ENCODE measurements around the gene CORIN.

Gene CORIN, protein sequence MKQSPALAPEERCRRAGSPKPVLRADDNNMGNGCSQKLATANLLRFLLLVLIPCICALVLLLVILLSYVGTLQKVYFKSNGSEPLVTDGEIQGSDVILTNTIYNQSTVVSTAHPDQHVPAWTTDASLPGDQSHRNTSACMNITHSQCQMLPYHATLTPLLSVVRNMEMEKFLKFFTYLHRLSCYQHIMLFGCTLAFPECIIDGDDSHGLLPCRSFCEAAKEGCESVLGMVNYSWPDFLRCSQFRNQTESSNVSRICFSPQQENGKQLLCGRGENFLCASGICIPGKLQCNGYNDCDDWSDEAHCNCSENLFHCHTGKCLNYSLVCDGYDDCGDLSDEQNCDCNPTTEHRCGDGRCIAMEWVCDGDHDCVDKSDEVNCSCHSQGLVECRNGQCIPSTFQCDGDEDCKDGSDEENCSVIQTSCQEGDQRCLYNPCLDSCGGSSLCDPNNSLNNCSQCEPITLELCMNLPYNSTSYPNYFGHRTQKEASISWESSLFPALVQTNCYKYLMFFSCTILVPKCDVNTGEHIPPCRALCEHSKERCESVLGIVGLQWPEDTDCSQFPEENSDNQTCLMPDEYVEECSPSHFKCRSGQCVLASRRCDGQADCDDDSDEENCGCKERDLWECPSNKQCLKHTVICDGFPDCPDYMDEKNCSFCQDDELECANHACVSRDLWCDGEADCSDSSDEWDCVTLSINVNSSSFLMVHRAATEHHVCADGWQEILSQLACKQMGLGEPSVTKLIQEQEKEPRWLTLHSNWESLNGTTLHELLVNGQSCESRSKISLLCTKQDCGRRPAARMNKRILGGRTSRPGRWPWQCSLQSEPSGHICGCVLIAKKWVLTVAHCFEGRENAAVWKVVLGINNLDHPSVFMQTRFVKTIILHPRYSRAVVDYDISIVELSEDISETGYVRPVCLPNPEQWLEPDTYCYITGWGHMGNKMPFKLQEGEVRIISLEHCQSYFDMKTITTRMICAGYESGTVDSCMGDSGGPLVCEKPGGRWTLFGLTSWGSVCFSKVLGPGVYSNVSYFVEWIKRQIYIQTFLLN

DNA sequence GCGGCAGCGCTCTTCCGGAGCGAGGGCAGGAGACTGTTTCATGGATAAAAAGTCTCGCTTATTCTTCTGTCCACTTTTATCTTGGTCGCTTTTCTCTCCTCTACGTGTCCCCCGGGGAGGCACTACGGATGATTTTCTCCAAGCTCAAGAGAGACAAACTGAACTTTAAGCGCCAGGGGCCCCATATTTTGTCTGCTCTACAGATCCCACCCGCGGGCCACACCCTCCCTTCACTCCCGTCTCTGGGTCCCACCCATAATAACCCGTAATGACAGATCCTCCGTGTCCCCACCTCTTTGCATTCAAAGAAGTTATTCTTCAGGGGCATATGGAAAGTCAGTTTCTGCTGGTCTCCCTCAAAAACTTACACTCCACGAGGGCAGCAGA lies at the start of gene CORIN:
Gene CORIN, minus strand, starts transcription at position 160 of the 387 bp plus-strand sequence. Its CDS starts 118 bp downstream, at position 42.
- no peak for DNase-seq

DNA sequence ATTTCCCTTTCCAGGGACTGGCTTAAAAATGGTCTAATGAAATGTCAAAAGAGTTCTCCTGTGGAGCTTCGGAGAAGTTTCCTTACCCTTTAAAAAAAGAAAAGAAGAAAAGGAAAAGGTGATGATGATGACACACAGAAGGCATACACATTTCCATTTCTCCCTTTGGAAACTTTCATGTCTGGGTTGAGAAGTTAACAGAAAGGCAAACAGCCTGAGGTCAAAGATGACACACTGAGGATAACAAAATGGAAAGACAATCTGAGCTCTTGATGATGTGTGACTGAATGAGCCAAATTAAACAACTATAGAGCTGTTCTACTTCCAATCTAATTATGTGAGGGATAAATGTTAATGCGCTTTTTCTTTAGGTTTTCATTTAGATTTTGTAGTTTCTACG lies 44.4 kb upstream of the CORIN start:
- no peak for DNase-seq

DNA sequence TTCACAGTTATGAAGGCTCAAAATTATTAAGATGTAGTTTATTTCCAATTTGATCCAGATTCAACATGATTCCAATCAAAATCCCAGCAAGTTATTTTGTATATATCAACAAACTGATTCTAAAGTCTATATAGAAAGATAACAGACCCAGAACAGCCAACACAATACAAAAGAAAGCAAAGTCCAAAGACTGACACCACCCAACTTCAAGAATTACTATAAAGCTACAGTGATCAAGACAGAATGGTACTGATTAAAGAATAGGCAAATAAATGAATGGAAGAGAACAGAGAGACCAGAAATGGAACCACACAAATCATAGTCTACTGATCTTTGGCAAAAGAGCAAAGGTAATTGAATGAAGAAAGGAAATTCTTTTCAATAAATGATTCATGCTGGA lies 41.6 kb upstream of the CORIN start:
- DNase-seq = no peak

DNA sequence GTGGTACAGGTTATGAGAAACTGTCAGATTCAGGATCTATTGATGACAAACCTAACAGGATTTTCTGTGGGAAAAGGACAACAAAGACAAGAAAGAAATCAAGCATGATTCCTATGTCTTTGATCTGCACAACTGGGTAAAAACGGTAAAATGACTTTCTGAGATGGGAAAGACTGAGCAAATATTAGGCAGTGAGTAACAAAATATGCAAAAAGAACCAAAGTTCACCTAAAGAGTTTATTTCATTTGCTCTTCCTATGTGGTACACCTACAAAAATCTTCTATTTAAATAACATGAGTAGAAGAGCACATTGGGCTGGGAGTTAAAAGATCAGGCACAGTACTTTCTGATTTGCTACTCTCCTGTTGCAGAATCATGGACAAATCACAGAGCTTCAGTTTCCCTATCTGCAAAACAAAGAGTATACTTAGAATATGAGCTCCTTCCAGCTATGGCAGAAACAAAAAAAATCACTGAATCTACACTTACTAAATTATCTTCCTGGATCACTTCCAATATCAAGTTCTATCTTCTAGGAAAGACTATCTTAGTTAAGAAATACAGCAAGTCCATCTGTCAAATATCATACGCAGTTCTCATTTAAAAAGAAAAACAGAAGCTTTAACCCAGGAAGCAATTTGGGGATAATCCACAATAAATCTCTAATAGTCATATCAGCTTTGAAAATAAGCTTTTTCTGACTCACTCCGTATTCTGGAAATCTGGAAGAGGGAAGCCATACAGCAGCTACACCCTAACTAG lies 39.1 kb upstream of the CORIN start:
- DNase-seq = no peak

DNA sequence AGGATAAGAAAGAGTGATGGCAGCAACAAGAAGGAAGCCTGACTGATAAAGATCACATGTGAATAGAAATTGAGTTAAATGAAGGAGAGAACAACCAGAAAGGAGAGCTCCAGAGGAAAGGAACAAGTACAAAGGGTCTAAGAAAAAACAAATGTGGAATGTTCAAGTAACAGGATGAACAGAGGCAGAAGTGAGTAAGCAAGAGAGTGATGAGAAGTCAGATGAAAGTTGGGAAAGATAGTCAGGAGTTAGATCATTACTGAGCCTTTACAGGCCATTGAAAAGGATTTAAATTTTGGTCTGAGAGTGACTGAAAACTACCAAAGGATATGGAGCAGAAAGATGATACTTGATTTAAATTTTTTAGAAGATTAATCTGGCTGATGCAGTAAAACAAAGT lies 38.4 kb upstream of the CORIN start:
- DNase-seq = no peak

DNA sequence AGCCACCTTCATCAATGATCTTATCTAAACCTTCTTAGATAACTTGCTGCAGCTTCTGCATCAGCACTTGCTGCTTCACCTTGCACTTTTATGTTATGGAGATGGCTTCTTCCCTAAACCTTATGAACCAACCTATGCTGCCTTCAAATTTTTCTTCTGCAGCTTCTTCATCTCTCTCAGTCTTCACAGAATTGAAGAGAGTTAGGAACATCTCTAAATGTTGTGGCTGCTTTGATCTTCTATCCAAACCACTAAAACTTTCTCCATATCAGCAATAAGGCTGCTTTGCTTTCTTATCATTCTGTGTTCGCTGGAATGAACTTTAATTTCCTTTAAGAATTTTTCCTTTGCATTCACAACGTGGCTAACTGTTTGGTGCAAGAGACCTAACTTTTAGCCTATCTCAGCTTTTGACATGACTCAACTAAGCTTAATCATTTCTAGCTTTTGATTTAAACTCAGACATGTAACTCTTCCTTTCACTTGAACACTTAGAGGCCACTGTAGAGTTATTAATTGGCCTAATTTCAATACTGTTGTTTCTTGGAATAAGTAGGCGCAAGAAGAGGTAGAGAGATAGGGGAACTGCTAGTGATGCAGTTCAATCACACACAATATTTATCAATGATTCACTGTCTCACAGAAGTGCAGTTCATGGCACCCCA lies 36.1 kb upstream of the CORIN start:
- no peak for DNase-seq

DNA sequence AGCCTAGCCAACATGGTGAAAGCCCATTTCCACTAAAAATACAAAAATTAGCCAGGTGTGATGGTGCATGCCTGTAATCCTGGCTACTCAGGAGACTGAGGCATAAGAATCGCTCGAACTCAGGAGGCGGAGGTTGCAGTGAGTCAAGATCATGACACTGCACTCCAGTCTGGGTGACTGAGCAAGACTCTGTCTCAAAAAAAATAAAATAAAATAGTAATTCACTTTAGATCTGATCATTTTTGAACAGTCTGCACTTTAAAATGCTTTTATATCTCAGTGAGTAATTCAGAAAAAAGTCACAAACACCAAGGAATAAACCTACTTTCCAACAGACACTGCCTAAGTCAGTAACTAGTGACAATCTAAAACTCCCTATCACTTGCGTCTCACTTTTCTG lies 25.6 kb upstream of the CORIN start:
- DNase-seq = no peak

DNA sequence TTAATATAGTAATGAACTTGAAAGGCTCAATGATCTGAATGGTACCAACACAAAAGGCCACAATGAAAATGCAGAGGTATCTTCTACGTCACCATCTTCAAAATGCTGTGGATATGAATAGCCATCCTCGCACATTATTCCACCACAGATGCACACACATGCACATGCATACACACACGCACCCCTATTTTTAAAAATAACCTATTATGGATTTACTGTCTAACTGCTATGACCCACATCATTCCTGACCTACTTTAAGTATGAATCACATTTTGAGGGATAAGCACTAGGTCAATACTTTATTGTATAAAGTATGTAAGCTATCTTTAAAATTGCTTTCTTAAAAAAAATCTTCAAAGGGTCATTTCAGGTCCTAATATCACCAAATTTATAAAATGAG lies 24.4 kb upstream of the CORIN start:
- DNase-seq = no peak

DNA sequence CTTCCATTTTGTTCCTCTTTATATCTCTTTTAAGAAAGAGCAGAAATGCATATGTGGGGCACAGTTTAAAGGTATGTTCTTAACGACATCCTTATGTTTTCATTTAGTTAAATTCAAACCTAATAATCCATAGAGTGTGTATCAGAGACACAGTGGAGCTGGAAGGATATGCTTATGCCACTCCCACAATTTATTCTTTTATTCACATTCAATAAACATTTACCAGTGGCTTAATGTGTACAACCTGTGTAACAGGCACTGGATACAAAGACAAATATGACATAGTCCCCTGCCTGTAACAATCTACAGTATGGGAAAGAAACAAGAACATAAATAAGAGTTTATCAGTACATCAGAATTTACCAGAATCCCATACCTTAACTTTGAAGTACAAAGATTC lies 22.4 kb upstream of the CORIN start:
- DNase-seq = no peak

DNA sequence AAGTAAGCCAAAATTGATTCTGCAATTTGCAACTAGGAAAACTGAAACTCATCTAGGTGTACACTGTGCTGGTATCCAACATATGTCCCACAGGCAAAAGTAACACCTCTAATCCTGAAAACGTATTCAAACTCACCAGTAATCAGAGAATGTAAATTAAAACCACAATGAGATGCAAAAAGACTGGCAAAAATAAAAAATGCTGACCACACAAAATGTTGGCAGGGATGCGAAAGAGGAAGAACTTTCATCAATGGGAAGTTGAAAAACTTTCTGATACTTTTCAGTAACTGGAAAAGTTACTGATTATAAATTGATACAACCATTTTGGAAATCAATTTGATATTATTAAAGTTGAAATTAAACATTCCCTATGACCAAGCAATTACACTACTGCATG lies 20.1 kb upstream of the CORIN start:
- no peak for DNase-seq

DNA sequence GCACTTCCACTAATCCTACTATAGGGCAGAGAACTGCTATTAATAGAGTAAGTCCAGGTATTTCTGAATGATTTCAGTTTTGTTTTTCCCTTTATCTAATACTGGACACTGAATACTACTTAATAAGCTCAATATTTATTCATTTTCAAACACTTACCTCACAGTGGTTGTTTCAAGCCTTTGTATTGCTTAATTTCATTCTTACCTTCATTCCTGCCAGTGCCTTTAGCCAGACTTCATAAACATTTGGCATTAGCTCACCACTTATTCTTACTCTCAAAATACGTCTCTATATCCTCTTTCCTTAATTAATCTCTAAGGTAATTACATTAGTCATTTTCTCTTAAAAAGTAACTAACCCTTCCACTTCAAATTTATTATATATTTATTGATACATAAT lies 18.8 kb upstream of the CORIN start:
- no peak for DNase-seq

DNA sequence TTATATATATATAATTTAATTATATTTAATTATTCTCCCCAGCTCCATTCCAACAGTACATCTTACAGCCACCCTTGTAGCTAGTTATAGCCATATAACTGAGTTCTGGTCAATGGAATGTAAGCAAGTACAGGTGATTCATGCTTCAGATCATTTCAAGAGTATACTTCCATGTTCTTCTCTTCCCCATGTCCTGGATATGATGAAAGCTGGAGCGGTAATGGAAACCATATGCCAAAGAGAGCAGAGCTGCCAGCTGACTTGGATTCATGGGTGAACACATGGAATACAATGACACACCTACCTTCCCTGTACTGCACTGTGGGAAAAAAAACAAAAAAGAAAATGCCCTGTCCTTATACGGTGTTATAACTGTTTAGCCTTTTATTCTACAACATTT lies 17.5 kb upstream of the CORIN start:
- no peak for DNase-seq

DNA sequence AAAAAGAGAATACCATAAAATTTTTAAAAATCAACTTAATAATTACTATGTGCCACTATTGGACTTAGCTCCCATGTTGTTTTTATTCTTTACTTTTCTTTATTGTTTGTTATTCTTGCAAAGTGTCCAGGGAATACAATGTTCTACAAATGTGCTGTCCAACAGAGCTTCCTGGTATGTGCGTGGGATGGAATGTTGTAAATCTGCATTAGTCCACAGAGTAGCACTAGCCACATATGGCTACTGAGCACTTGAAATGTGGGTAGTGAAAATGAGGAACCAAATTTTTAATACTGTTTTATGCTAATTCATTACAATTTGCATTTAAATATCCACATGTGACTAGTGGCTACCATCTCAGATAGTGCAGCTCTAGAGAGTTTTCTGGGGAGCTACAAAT lies 14.3 kb upstream of the CORIN start:
- no peak for DNase-seq

DNA sequence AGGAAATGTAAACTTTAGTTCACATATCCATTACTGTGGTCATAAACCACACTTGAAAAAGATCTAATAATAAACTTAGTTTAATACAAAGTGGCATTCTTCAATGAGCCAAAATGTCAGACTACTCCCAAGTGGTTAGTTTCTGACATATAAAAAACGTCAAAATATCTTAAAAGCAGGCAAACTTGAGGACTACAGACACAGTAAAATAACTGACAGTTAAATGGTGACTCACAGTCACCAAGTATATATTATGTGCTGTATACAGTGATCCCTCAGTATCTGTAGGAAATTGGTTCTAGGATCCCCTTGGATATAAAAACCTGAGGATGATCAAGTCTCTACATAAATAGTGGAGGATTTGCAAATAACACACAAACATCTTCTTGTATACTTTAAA lies 11.6 kb upstream of the CORIN start:
- no peak for DNase-seq

DNA sequence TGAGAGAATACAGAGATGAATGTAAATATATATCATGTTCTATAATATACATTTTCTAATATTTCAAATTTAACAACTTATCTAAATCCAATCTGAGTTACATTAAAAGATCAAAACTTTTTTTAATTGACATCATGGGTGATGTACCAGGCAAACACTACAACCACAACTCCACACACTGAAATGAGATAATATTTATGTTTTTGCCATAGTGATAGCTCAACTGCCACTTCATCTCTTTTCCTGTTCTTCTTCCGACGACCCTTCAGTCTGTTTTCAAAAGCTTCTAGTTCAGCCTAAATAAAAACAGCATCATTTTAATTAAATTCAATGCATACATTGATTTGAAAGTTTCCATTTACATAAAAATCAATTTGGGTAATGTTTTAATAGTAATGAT lies 10.2 kb upstream of the CORIN start:
- no peak for DNase-seq

DNA sequence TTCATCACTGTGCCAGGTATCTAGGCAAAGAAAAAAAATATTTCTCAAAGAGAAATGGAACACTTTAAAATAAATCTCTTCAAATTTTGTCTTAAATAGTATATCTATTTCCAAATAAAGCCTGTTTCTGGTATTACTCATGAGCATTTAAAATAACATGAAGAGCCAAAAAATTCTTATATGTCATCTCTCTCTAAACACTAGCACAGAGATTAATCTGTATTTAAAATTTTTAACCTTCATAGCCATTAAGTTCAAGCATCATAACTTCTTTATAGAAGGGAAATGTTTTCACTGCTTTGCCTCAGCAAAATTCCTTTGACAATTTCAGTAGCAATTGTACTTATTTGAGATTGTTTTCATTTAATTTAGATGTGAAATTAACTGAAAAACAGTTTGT lies 5.1 kb upstream of the CORIN start:
- DNase-seq = no peak

DNA sequence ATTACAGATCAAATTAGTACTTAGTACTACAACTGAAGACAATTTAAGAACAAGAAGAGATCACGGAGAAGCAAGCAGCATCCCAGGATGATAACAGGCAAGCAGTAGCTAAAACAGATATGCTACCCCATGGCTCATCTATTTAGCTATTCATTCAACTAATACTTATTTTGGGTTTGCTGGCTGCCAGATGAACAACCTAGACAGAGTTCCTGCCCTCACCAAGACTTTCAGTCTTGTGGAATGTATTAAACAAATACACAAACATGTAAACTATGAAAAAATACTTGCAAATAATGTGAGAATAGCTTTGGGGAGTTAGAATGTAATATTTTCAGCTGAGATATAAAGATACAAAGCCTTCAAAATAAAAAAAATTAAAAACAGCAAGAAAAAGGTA lies 2.4 kb upstream of the CORIN start:
- no peak for DNase-seq

DNA sequence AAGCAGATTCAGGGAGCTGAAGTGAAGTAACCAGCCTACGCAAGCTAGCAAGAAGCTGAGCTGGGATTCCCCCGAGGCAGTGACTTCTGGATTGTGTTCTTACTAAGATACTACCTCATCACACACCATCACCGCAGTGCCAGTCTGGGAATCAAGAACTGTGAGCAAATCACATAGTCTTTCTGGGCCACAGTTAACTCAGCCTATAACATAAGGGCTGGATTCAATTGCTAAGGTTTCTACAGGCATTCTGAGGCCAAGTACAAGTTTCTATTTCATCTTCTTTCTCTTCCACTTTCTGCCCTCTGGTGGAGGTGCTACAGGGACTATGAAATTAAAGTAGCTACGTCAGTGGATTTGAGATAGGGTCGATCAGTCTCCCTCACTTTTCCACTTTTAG lies 1.4 kb upstream of the CORIN start:
- no peak for DNase-seq

DNA sequence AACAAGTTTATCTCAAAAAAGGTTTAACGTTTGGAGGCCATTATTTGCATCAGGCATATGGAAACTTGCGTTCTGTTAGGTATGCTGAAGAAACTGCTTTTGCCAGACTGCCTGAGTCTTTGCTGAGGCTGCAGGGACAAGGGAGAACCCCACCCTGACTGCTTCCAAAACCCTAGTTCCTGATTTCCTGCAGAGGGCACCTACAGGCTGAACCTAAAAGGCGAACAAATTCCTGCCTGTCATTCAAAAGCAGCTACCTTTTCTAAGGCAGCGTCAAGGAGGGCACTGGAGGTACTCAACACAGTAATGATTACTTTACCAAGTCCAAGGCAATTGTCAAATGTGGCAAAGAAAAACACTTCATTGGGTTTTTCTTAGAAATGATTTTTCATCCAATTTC lies 578 bp upstream of the CORIN start:
- no peak for DNase-seq

DNA sequence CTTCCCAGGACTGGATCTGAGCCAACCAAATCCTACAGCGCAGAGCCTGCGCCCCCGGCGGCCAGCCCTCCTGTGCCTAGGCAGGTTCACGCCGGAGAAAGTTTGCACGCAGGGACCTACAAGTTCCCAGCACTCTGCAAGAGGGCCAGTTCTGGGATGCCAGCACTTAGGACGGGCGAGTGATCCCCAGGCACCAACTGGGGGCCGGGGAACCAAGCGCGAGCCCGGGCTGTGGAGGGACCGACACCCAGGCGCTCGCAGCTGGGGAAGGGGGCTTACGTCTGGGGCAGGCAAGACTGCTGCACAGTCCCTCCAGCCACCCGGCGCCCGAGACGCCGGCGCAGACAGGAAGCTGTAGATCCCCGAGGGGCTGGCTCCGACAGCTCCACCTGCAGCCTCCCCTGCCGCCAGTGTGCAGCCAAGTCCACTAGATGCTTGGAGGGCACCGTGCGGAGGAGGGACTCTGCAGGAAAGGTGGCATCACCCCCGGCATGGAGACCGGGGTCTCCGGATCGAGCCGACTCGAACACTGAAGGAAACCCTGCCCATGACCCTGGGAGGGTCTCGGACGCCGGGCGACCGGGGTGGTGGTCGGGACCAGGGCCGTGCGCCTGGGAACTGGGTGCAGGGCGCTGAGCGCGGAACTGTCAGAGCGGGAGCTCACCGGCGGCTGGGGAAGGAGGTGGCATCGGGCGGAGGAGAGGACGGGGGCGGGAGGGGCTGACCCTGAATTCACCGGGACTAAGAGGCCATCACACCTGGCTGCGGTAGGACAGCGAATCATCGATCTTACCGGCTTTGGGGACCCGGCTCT lies 566 bp downstream of the CORIN start:
- no peak for DNase-seq

DNA sequence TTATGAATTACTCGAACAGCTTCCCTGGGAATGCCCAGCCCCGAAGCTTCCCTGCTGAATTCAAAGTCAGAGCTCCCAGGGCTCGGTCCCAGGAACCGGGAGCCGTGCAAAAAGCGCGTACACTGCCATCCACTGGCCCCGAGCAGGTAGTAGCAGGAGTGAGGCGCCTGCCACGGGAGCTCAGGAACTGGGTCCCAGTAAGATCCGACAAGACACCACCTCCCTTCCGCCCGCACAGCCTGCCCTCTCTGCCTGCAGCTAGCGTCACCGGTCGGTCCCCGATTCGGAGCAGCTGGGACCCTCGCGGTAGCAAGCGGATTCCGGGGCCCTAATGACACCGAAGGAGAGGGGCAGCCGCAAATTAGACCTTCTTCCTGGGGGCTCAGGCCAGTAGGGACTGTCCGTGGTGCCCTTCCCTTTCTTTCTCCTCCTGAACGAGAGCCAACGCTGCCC lies 1.2 kb downstream of the CORIN start:
- no peak for DNase-seq

DNA sequence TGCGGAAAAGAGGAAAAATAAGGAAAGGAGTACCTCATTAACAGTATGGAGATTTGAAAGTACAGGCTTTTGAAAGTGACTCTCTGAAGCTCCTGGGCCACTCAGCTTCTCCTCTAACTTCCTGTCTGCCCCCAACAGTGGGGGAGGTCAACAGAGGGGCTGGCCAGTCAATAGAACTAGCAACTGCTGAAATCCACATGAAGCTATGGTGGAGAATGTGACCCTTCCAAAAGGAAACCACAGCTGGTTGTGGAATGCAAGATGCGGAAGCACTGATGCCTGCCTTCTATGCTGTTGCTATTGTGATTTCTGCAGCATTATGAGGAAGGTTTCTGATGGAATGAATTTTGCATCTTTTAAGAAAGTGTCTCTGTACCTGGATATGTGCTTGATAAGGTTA lies 2.4 kb downstream of the CORIN start:
- no peak for DNase-seq
